Measurements from ENCODE around the gene MPHOSPH9. TPM values are rescaled to one million over a fixed set of nuclear protein-coding genes. Genes with fewer than 3 reads are reported as not detected.

The MPHOSPH9 gene
- total RNA-seq, 4 donors from 2014 or later = 14.0 to 44.3 (median 14.3) TPM

- no peaks in the 10 kb centered on the region for H3K27me3 ChIP-seq
- no peaks in the 10 kb centered on the region for H3K4me1 ChIP-seq
- no peak overlapping the region for H3K4me3 ChIP-seq
- peaks cover 7% of the 10 kb centered on the region for H3K36me3 ChIP-seq
- 67% methylated on average over 11 of the region's 11 CpGs for WGBS
- no peak overlapping the region for H3K27ac ChIP-seq
- DNase-seq (ENCODE audit: low spot score in 2 of 2) = no peak
- TF ChIP-seq POLR2AphosphoS5 (IDR thresholded peaks at IDR 0.05) (no peak), EP300 (IDR thresholded peaks at IDR 0.05) (no peak), CTCF (IDR thresholded peaks at IDR 0.05) (no peak), POLR2A (IDR thresholded peaks at IDR 0.05) (no peak)
- no peaks in the 10 kb centered on the region for H3K9me3 ChIP-seq
Observed at GRCh38 chr12:123160801-123161487, 72.0 kb downstream of the MPHOSPH9 start.

- H3K36me3 ChIP-seq = no peaks in the 10 kb centered on the region
- no peak overlapping the region for H3K4me3 ChIP-seq
- peaks cover 25% of the 10 kb centered on the region for H3K4me1 ChIP-seq
- H3K9me3 ChIP-seq = no peaks in the 10 kb centered on the region
- H3K27me3 ChIP-seq = no peaks in the 10 kb centered on the region
- TF ChIP-seq EP300 (IDR thresholded peaks at IDR 0.05) = no peak
- no peak for TF ChIP-seq CTCF (IDR thresholded peaks at IDR 0.05)
- TF ChIP-seq POLR2AphosphoS5 (IDR thresholded peaks at IDR 0.05) = no peak
- no peak for TF ChIP-seq POLR2A (IDR thresholded peaks at IDR 0.05)
- DNase-seq (ENCODE audit: low spot score in 2 of 2) = no peak
- no peak overlapping the region for H3K27ac ChIP-seq
- WGBS = 66% methylated on average over 2 of the region's 2 CpGs
Observed at GRCh38 chr12:123153906-123154305, 79.0 kb downstream of the MPHOSPH9 start.

GRCh38 chr12:123152833-123153232, 80.1 kb downstream of the MPHOSPH9 start:
- no peaks in the 10 kb centered on the region for H3K9me3 ChIP-seq
- no peaks in the 10 kb centered on the region for H3K27me3 ChIP-seq
- TF ChIP-seq POLR2A (IDR thresholded peaks at IDR 0.05) = no peak
- no peak for TF ChIP-seq EP300 (IDR thresholded peaks at IDR 0.05)
- no peak for TF ChIP-seq CTCF (IDR thresholded peaks at IDR 0.05)
- TF ChIP-seq POLR2AphosphoS5 (IDR thresholded peaks at IDR 0.05) = no peak
- 71% methylated on average over 3 of the region's 3 CpGs for WGBS
- H3K27ac ChIP-seq = no peak overlapping the region
- H3K36me3 ChIP-seq = no peaks in the 10 kb centered on the region
- DNase-seq (ENCODE audit: low spot score in 2 of 2) = no peak
- H3K4me1 ChIP-seq = peaks cover 29% of the 10 kb centered on the region
- no peak overlapping the region for H3K4me3 ChIP-seq

- WGBS = 35% methylated on average over 41 of the region's 46 CpGs
- Histone ChIP-seq H3K4me1 (peaks cover 29% of the 10 kb centered on the region), H3K4me3 (peak overlapping the region; percentile 79), H3K27ac (peak overlapping the region; percentile 76), H3K9me3 (no peaks in the 10 kb centered on the region), H3K27me3 (no peaks in the 10 kb centered on the region), H3K36me3 (no peaks in the 10 kb centered on the region)
- no peak for DNase-seq (ENCODE audit: low spot score in 2 of 2)
- TF ChIP-seq POLR2AphosphoS5 (IDR thresholded peaks at IDR 0.05) = no peak
- TF ChIP-seq EP300 (IDR thresholded peaks at IDR 0.05) = no peak
- no peak for TF ChIP-seq CTCF (IDR thresholded peaks at IDR 0.05)
- TF ChIP-seq POLR2A (IDR thresholded peaks at IDR 0.05) = no peak
Observed at GRCh38 chr12:123151457-123152454, 81.2 kb downstream of the MPHOSPH9 start.

Measured in suprapubic skin (tissue), 4 donors.